Activated gamma-delta T cell treated with anti-CD3 and anti-CD28 coated beads, Interleukin-2, amount 50 U/mL, for 16 hours (primary cell): Measurements from ENCODE around the gene COX7A2.

Source experiments
- DNase-seq: peaks from one replicate; pipeline ENCODE4 v3.0.0-alpha.2; 2020; ENCODE audit warnings: low read depth

COX7A2 gene

GRCh38 chr6:75268121-75268987 is 24.8 kb upstream of the COX7A2 start:
- no peak for DNase-seq

DNA sequence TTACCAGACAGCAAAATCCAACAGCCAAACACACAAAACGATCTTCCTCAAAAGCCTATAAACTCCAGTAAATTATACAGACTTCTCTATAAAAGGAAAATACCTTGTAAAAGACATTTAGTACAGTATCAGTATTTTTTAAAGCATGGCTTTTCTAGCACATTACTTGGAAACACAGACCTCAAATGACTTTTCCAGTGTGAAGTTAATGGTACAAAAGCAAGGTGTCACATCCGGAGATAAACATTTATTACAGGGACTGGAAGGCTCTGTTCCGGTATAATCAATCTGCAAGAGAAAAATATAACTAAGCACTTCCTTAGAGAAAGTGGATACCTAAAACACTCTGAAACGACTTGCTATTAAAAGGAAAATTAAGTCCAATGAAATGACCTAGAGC is 23.9 kb upstream of the COX7A2 start:
- DNase-seq, result no peak

GRCh38 chr6:75266716-75267291 is 23.2 kb upstream of the COX7A2 start:
- DNase-seq, result no peak

DNA sequence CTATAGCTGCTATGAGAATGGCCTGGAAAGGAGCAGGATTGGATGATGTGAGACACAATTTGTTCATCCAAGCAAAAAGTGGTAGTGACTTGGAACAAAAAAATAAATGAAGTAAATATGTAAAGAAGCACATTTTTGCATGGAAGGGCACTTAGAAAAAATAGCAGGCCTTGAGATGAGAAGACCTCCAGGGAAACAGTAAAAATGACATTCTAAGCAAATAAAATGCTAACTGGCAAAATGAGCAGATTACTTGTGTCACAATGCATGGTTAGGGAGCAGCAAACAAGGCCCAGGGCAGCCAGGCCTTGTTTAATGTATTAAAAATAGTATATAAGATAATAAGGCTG is 19.8 kb upstream of the COX7A2 start:
- DNase-seq, result no peak

DNA sequence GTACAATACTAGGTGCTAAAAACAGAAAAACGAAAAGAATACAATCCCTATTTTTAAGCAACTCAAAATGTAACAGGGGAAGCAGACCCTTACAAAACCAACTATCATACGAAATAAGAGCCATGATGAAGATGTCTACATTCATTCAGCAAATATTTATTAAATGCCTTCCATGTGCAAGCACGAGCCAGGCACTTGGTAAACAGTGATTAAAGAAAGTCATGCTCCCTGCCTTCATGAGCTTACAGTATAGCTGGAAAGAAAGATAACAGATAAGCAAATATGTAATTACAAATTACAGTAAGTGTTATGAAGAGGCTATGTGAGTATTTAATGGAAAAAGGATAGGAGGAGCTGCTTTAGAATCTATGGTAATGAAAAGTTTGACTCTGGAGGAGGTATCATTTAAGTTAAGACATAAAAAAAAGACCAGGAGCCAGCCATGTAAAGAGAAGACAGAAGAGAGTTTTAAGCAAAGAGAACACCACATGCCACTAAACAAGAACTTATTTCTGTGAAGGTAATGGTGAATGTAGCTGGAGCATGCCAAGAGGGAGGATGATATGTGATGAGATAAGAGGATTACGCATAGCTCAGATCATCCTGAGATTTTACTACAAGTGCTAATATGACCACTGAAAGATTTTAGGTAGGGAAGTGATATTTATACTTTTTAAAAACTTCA is 19.3 kb upstream of the COX7A2 start:
- no peak for DNase-seq

DNA sequence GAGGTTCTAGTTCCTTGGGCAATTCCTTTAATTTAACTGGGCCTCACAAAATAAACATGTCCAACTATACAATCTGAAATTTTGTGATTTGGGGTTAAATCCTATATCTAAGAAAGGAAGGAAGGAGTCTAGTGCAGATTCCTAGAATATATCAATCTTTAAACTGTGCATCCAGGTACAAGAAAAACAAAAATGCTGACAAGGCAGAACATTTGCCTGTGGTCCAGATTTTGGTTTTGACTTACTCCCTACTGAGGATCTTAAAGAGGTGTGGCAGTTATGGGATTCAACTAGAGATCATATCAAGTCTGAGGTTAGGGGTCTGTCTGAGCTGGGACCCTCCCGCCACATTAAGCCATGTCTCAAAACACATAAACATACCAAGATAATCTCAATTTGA is 17.7 kb upstream of the COX7A2 start:
- no peak for DNase-seq

DNA sequence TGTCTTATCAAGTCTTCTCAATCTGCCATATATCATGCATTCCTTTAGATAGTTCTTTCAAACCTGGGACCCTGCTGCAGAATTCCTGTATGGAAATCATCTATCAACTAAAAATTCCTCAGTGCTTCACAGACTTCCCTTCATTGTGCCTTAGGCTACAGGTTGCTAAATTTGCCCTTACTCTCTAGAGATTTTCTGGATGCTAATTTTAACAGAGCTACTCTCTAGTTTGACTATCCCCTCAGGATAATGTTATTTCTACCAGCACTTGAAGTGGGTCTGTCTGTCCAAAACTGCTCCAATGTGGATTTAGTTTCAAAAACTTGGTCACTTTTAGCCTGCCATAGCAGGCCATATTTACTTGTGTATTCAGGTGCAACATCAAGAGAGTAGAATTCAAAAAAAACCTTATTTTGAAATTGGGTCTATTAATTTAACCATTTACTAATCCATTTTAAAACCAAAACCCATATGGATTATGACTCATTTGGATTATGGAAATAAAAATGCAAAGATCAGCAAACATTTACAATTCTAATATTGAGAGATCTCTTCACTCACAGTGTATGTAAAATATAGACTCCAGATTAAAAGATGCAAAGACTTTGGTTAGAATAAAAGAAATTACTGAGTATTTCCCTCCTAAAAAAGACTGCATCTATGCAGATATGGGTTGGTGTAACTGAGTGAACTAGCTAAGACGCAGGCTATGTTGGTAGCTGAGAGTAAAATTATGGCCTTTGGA is 13.9 kb upstream of the COX7A2 start:
- DNase-seq, result no peak

GRCh38 chr6:75250552-75250951 is 7.0 kb upstream of the COX7A2 start:
- DNase-seq, result no peak

- no peak for DNase-seq
These were observed 6.2 kb upstream of the COX7A2 start for GRCh38 chr6:75249837-75250236.

GRCh38 chr6:75246386-75246785 is 2.8 kb upstream of the COX7A2 start:
- no peak for DNase-seq

- DNase-seq, result no peak
These were observed 523 bp upstream of the COX7A2 start for GRCh38 chr6:75244063-75244584.

GRCh38 chr6:75236630-75237029 is 7.0 kb downstream of the COX7A2 start:
- DNase-seq, result no peak

GRCh38 chr6:75235271-75235670 is 8.3 kb downstream of the COX7A2 start:
- DNase-seq, result no peak

- no peak for DNase-seq
These were observed 9.3 kb downstream of the COX7A2 start for GRCh38 chr6:75234126-75234865.

- DNase-seq, result no peak
These were observed 10.4 kb downstream of the COX7A2 start for GRCh38 chr6:75233092-75233615.

DNA sequence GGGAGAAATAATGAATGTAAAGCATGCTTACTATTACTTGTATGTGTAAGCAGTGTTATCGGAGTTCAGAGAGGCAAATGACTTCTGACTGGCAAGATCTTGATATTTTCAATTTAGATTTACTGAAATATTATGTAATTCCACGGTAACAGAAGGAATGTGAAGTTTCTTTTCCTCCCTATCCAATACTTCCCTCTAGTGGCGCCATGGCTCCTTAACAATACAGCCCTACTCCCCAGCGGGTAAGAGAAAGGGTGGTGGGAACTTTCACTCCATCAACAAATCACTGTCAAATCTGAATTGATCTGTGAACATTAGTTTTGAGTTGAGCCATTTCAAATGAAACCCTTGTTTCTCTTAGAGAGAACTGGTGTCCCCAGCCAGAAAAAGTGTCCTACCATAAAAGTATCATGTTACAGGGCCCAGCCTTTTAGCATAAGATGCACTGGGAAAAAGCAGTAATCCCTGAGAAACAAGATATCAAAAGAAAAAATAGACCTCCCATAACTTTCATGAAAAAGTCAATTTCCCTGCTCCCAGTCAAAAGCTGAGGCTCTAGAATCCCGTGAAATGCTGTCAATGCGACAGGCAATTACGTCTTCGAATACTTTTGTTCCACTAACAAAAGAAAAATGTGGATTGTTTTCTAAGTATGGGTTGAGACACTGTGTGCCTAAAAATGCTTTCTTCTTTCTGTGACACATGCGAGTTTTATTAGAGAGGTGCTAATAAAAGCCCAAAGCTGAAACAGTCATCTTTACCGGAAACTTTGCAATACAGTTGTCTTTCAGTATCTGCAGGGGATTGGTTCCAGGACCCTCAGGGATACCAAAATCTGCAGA is 12.9 kb downstream of the COX7A2 start:
- no peak for DNase-seq

DNA sequence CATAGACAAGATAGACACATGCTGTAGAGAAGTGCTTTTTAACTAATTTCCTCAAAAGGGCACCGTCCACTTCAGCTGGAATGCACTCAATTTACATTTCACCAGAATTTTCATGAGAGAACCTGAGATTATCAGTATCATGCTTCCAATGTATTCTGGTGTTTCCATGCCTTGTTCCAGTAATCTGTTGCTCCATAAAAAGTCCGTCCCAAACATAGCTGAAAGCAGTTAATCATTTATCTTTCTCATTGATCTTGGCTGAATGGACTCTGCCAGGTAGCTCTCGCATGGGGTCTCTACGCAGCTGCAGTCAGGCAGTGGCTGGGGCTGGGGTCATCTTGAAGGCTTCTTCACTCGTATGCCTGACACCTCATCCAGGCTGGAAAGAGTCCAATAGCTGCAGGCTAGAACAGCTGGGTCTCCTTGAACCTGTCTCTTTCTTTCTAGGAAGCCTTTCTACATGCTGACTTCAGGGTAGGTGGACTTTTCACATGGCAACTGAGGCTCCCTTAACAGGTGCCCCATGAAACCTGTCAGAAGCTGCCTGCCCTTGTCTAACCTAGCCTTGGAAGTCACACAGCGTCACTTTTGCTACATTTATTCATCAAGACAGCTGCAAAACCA is 19.2 kb downstream of the COX7A2 start:
- DNase-seq, result no peak

GRCh38 chr6:75223428-75223827 is 20.2 kb downstream of the COX7A2 start:
- no peak for DNase-seq

DNA sequence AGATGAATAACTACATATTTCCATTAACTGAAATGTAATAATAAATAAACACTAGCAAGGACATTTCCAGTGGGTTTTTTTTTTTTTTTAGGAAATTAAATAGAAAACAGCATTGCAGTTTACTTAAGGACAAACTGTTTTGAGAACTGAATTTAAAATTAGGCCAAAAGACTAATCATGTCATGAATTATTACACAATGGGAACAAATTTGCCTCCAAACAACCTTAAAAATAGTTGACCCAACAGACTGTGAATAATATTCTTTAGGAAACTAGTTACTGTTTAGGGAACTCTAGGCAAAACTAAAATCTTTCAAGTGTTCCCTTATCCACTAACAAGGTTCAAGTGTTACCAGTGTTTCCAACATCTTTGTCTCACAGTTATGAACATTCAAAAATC is 21.3 kb downstream of the COX7A2 start:
- DNase-seq, result no peak

DNA sequence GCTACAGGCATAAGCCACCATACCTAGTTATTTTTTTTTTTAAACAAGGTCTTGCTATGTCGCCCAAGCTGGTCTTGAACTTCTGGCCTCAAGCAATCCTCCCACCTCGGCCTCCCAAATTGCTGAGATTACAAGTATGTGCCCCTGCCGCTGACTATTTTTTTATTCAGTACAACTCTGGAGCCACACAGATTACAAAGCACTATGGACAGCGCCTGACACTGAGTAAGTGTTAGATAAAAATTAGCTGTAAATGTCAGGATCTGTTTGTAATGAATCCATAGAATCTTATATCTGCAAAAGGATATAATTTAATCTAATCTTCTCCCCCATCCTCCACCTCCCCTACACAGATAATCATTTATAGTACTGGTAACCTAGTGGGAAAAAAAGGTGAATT is 22.5 kb downstream of the COX7A2 start:
- no peak for DNase-seq
